DOHH2 (cell line): ENCODE results near the gene F13A1.

Experiments used
- H3F3A ChIP-seq: fragments of 200-600 bp; sonication (generic), shearing (Covaris generic); 2 replicates; pipeline ENCODE4 v1.6.0; 2016; ENCODE audit warnings: antibody characterized with exemption, mild to moderate bottlenecking; ENCODE audit not compliant: control insufficient read depth, insufficient read depth
- H3K27ac ChIP-seq: fragments of 200-600 bp; sonication (generic); 2 replicates; pipeline ENCODE4 v1.5.1; 2014; ENCODE audit warnings: low read depth, mild to moderate bottlenecking, low read length, moderate library complexity
- H3K27me3 ChIP-seq: fragments of 200-600 bp; sonication (generic); 2 replicates; pipeline ENCODE4 v1.6.1; 2014; ENCODE audit warnings: mild to moderate bottlenecking, low read length, mixed read lengths; ENCODE audit not compliant: control insufficient read depth
- H3K36me3 ChIP-seq: fragments of 200-600 bp; sonication (generic); 2 replicates; pipeline ENCODE4 v1.6.1; 2014; ENCODE audit warnings: mild to moderate bottlenecking, low read length, moderate library complexity, mixed read lengths; ENCODE audit not compliant: control insufficient read depth
- H3K4me1 ChIP-seq: fragments of 200-600 bp; sonication (generic); 2 replicates; pipeline ENCODE4 v1.6.1; 2014; ENCODE audit warnings: mild to moderate bottlenecking, low read length, mixed read lengths; ENCODE audit not compliant: control insufficient read depth
- H3K4me2 ChIP-seq: fragments of 200-600 bp; sonication (generic); 2 replicates; pipeline ENCODE4 v1.6.0; 2014; ENCODE audit warnings: mild to moderate bottlenecking, low read length, moderate library complexity
- H3K4me3 ChIP-seq: fragments of 200-600 bp; sonication (generic); 2 replicates; pipeline ENCODE4 v1.5.1; 2014; ENCODE audit warnings: mild to moderate bottlenecking, low read length, mixed read lengths
- H3K79me2 ChIP-seq: fragments of 200-600 bp; sonication (generic); 2 replicates; pipeline ENCODE4 v1.6.1; 2014; ENCODE audit warnings: mild to moderate bottlenecking, low read length, mixed read lengths; ENCODE audit not compliant: control insufficient read depth
- H3K9me2 ChIP-seq: fragments of 200-600 bp; sonication (generic); replicated peaks from 2 replicates; pipeline ENCODE4 v1.6.1; 2014; ENCODE audit warnings: mild to moderate bottlenecking, low read length, mixed read lengths; ENCODE audit not compliant: control insufficient read depth
- H3K9me3 ChIP-seq: fragments of 200-600 bp; sonication (generic); 2 replicates; pipeline ENCODE4 v1.6.1; 2014; ENCODE audit warnings: antibody characterized with exemption, low read length, mixed read lengths; ENCODE audit not compliant: control insufficient read depth, insufficient read depth
- H4K20me1 ChIP-seq: fragments of 200-600 bp; sonication (generic); 2 replicates; pipeline ENCODE4 v1.6.0; 2014; ENCODE audit warnings: low read depth, mild to moderate bottlenecking, antibody characterized with exemption, low read length, moderate library complexity; ENCODE audit not compliant: control insufficient read depth, insufficient read depth
- CTCF ChIP-seq: fragments of 200-600 bp; sonication (generic); IDR thresholded peaks from one replicate; pipeline ENCODE4 v1.5.1; 2014; ENCODE audit warnings: antibody characterized with exemption, mild to moderate bottlenecking, low read depth, low read length; ENCODE audit not compliant: poor library complexity, severe bottlenecking
- EZH2phosphoT487 ChIP-seq: fragments of 200-600 bp; sonication (generic); IDR thresholded peaks from 2 replicates; pipeline ENCODE4 v1.6.1; 2017; ENCODE audit warnings: borderline replicate concordance, mild to moderate bottlenecking, antibody characterized with exemption, low read length, moderate library complexity, mixed read lengths

F13A1 gene

GRCh38 chr6:6193221-6193745, 127.2 kb downstream of the F13A1 start:
- peaks cover 2% of the 10 kb centered on the region; the same call in 1 of the 2 replicates for H3K27me3 ChIP-seq
- H3K9me2 ChIP-seq, result no peaks in the 10 kb centered on the region
- no peaks in the 10 kb centered on the region for H3K9me3 ChIP-seq
- no peak overlapping the region for H3K27ac ChIP-seq
- H3F3A ChIP-seq, result no peaks in the 10 kb centered on the region
- H3K4me2 ChIP-seq, result no peak overlapping the region
- no peaks in the 10 kb centered on the region for H3K79me2 ChIP-seq
- no peaks in the 10 kb centered on the region for H3K36me3 ChIP-seq
- H3K4me3 ChIP-seq, result no peak overlapping the region
- TF ChIP-seq EZH2phosphoT487 (no peak), CTCF (no peak)
- H3K4me1 ChIP-seq, result no peaks in the 10 kb centered on the region
- H4K20me1 ChIP-seq, result no peaks in the 10 kb centered on the region

DNA sequence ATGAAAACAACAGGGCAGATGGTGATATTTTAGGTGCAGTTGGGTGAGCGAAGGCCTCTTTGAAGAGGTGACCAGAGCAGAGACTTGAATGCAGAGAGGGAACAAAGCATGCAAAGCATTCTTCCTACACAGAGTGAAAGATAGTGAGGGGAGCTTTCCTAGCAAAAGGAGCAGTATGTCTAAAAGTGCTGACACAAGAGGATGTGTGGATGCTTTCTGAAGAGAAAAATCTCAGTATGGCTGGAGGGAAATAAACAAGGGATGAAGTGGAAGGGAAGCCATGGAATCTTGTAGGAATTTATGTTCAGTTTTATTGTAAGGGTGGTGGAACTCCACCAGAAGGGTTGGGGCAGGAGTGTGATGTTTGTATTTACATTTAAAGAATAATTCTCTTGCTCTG, 128.6 kb downstream of the F13A1 start:
- Histone ChIP-seq H4K20me1 (no peaks in the 10 kb centered on the region), H3K27ac (no peak overlapping the region), H3K9me2 (no peaks in the 10 kb centered on the region), H3K4me1 (no peaks in the 10 kb centered on the region), H3K4me3 (no peak overlapping the region), H3K4me2 (no peak overlapping the region), H3K36me3 (no peaks in the 10 kb centered on the region), H3K79me2 (no peaks in the 10 kb centered on the region), H3F3A (no peaks in the 10 kb centered on the region), H3K27me3 (peaks cover 2% of the 10 kb centered on the region; the same call in 1 of the 2 replicates), H3K9me3 (no peaks in the 10 kb centered on the region)
- TF ChIP-seq EZH2phosphoT487, result no peak
- TF ChIP-seq CTCF, result no peak

DNA sequence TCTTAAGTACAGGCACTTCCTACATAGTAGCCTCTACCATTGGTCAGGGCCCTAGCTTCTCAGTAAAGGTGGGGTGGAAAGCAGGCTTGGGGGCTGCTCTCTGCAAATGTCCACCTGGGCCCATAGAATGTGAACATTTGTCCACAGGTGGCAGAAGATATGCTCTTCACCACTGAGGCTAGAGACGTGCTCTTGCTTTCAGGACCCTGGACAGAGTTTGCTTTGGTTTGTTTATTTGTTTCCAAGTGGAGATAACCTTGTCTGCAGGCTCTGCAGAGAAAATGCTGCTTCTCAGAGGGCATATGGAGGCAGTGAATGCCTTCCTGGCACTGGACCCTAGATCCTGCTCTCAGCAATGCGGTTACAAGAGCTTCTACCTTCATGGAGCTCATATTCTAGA, 129.0 kb downstream of the F13A1 start:
- H3K4me3 ChIP-seq, result no peak overlapping the region
- no peaks in the 10 kb centered on the region for H3K36me3 ChIP-seq
- H3K4me2 ChIP-seq, result no peak overlapping the region
- H3K4me1 ChIP-seq, result no peaks in the 10 kb centered on the region
- peaks cover 2% of the 10 kb centered on the region; the same call in 1 of the 2 replicates for H3K27me3 ChIP-seq
- no peaks in the 10 kb centered on the region for H4K20me1 ChIP-seq
- H3K9me2 ChIP-seq, result no peaks in the 10 kb centered on the region
- no peaks in the 10 kb centered on the region for H3K9me3 ChIP-seq
- H3K27ac ChIP-seq, result no peak overlapping the region
- TF ChIP-seq EZH2phosphoT487, result no peak
- no peak for TF ChIP-seq CTCF
- no peaks in the 10 kb centered on the region for H3K79me2 ChIP-seq
- H3F3A ChIP-seq, result no peaks in the 10 kb centered on the region

DNA sequence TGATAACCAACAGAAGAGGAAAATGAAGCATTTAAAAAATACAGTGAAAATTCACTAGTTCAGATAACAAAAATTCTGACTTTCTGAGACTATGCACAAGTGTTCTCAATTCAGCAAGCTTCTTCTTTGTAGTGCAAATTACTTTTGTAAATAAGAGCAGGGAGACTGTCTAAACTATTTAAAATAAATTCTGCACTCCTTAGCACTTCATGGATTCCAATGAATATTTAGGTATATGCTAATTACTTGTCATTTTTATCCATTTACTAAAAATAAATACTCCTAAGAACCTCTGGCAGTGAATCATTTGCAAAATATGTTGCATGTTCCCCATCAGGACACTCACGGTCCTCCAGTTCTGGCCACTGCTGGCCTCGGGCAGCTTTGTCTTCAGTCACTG, 139.8 kb downstream of the F13A1 start:
- Histone ChIP-seq H3K4me1 (no peaks in the 10 kb centered on the region), H3K36me3 (no peaks in the 10 kb centered on the region), H3F3A (no peaks in the 10 kb centered on the region), H3K4me3 (no peak overlapping the region), H4K20me1 (no peaks in the 10 kb centered on the region), H3K79me2 (no peaks in the 10 kb centered on the region), H3K27ac (no peak overlapping the region), H3K27me3 (0 out of 2 replicates have a peak, but pooled peaks cover 4% of the 10 kb centered on the region), H3K4me2 (no peak overlapping the region), H3K9me2 (no peaks in the 10 kb centered on the region), H3K9me3 (no peaks in the 10 kb centered on the region)
- TF ChIP-seq EZH2phosphoT487 (no peak), CTCF (no peak)
